ENCODE data around the gene LRRC70.

DNA sequence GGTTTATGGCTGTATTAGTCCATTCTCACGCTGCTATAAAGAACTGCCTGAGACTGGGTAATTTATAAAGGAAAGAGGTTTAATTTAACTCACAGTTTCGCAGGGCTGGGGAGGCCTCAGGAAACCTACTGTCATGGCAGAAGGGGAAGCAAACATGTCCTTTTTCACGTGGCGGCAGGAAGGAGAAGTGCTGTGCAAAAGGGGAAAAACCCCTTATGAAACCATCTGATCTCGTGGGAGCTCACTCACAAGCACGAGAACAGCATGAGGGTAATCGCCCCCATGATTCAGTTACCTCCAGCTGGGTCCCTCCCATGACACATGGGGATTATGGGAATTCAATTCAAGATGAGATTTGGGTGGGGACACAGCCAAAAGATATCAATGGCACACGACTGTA lies 13.9 kb downstream of the LRRC70 start:
- TF ChIP-seq, protein P1, sequence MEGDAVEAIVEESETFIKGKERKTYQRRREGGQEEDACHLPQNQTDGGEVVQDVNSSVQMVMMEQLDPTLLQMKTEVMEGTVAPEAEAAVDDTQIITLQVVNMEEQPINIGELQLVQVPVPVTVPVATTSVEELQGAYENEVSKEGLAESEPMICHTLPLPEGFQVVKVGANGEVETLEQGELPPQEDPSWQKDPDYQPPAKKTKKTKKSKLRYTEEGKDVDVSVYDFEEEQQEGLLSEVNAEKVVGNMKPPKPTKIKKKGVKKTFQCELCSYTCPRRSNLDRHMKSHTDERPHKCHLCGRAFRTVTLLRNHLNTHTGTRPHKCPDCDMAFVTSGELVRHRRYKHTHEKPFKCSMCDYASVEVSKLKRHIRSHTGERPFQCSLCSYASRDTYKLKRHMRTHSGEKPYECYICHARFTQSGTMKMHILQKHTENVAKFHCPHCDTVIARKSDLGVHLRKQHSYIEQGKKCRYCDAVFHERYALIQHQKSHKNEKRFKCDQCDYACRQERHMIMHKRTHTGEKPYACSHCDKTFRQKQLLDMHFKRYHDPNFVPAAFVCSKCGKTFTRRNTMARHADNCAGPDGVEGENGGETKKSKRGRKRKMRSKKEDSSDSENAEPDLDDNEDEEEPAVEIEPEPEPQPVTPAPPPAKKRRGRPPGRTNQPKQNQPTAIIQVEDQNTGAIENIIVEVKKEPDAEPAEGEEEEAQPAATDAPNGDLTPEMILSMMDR (IDR thresholded peaks at IDR 0.05) = no peak
- TF ChIP-seq EZH2 (IDR thresholded peaks at IDR 0.05) = no peak

Measured in neural progenitor cell (in vitro differentiated cells).